ENCODE data around the gene LRP11.

- TF ChIP-seq, protein P1, sequence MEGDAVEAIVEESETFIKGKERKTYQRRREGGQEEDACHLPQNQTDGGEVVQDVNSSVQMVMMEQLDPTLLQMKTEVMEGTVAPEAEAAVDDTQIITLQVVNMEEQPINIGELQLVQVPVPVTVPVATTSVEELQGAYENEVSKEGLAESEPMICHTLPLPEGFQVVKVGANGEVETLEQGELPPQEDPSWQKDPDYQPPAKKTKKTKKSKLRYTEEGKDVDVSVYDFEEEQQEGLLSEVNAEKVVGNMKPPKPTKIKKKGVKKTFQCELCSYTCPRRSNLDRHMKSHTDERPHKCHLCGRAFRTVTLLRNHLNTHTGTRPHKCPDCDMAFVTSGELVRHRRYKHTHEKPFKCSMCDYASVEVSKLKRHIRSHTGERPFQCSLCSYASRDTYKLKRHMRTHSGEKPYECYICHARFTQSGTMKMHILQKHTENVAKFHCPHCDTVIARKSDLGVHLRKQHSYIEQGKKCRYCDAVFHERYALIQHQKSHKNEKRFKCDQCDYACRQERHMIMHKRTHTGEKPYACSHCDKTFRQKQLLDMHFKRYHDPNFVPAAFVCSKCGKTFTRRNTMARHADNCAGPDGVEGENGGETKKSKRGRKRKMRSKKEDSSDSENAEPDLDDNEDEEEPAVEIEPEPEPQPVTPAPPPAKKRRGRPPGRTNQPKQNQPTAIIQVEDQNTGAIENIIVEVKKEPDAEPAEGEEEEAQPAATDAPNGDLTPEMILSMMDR (IDR thresholded peaks at IDR 0.05) = no peak
- no peak for TF ChIP-seq EZH2phosphoT487 (IDR thresholded peaks at IDR 0.05)
- no peak for TF ChIP-seq EZH2 (IDR thresholded peaks at IDR 0.05)
Measured at GRCh38 chr6:149860513-149860833, 3.7 kb downstream of the LRP11 start.

Data from neural progenitor cell (in vitro differentiated cells).